HG03354 (cell line): ENCODE measurements around the gene ARRDC1.
A peak's percentile ranks its signal among the peaks of the same experiment; 100 is the strongest.
"Not testable (repeated sequence)": the region's sequence is repeated elsewhere in the genome, so short reads cannot be mapped to it uniquely, and the experiment has no call there.

Experiments used
- ATAC-seq: cut with Tn5 transposase; IDR thresholded peaks from one replicate; pipeline ENCODE4 v1.9.1; 2021; ENCODE audit warnings: mild to moderate bottlenecking; ENCODE audit not compliant: unreplicated experiment, poor library complexity, severe bottlenecking

The ARRDC1 gene

GRCh38 chr9:137610944-137611343 lies 5.5 kb downstream of the ARRDC1 start:
- no peak for ATAC-seq

- no peak for ATAC-seq
Observed at GRCh38 chr9:137611623-137612609, 6.4 kb downstream of the ARRDC1 start.

GRCh38 chr9:137612741-137613142 lies 7.3 kb downstream of the ARRDC1 start:
- no peak for ATAC-seq

GRCh38 chr9:137613259-137613658 lies 7.8 kb downstream of the ARRDC1 start:
- no peak for ATAC-seq

- no peak for ATAC-seq
Observed at GRCh38 chr9:137613738-137614523, 8.4 kb downstream of the ARRDC1 start.

- ATAC-seq: no peak
Observed at GRCh38 chr9:137614631-137615386, 9.3 kb downstream of the ARRDC1 start.

- no peak for ATAC-seq
Observed at GRCh38 chr9:137615387-137615871, 9.9 kb downstream of the ARRDC1 start.

GRCh38 chr9:137618105-137619067 lies 12.9 kb downstream of the ARRDC1 start, which contains the start of gene EHMT1:
TSS of gene EHMT1 (plus strand) at chr9:137619005. CDS start at chr9:137619029, 24 bp downstream.
- peak; percentile 71 for ATAC-seq

- peak; percentile 39 for ATAC-seq
Observed at GRCh38 chr9:137619240-137620047, 14.0 kb downstream of the ARRDC1 start.

GRCh38 chr9:137620048-137620405 lies 14.5 kb downstream of the ARRDC1 start:
- no peak for ATAC-seq

GRCh38 chr9:137620581-137620980 lies 15.1 kb downstream of the ARRDC1 start:
- no peak for ATAC-seq

- ATAC-seq: no peak
Observed at GRCh38 chr9:137621131-137621757, 15.8 kb downstream of the ARRDC1 start.

GRCh38 chr9:137622211-137622610 lies 16.7 kb downstream of the ARRDC1 start:
- ATAC-seq: not testable (repeated sequence)

GRCh38 chr9:137626464-137626863 lies 21.0 kb downstream of the ARRDC1 start:
- no peak for ATAC-seq

- not testable (repeated sequence) for ATAC-seq
Observed at GRCh38 chr9:137627406-137627805, 21.9 kb downstream of the ARRDC1 start.

GRCh38 chr9:137630126-137630525 lies 24.6 kb downstream of the ARRDC1 start:
- no peak for ATAC-seq

- ATAC-seq: no peak
Observed at GRCh38 chr9:137630679-137631078, 25.2 kb downstream of the ARRDC1 start.
